Measurements from ENCODE around the gene ARL2BP.

- TF ChIP-seq, protein P1, sequence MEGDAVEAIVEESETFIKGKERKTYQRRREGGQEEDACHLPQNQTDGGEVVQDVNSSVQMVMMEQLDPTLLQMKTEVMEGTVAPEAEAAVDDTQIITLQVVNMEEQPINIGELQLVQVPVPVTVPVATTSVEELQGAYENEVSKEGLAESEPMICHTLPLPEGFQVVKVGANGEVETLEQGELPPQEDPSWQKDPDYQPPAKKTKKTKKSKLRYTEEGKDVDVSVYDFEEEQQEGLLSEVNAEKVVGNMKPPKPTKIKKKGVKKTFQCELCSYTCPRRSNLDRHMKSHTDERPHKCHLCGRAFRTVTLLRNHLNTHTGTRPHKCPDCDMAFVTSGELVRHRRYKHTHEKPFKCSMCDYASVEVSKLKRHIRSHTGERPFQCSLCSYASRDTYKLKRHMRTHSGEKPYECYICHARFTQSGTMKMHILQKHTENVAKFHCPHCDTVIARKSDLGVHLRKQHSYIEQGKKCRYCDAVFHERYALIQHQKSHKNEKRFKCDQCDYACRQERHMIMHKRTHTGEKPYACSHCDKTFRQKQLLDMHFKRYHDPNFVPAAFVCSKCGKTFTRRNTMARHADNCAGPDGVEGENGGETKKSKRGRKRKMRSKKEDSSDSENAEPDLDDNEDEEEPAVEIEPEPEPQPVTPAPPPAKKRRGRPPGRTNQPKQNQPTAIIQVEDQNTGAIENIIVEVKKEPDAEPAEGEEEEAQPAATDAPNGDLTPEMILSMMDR (IDR thresholded peaks at IDR 0.05): no peak
- no peak for TF ChIP-seq POLR2A (IDR thresholded peaks at IDR 0.05)
Observed at GRCh38 chr16:57204675-57205074, 40.4 kb upstream of the ARL2BP start.
